ENCODE measurements around the gene BLTP3B.

BLTP3B gene

DNA sequence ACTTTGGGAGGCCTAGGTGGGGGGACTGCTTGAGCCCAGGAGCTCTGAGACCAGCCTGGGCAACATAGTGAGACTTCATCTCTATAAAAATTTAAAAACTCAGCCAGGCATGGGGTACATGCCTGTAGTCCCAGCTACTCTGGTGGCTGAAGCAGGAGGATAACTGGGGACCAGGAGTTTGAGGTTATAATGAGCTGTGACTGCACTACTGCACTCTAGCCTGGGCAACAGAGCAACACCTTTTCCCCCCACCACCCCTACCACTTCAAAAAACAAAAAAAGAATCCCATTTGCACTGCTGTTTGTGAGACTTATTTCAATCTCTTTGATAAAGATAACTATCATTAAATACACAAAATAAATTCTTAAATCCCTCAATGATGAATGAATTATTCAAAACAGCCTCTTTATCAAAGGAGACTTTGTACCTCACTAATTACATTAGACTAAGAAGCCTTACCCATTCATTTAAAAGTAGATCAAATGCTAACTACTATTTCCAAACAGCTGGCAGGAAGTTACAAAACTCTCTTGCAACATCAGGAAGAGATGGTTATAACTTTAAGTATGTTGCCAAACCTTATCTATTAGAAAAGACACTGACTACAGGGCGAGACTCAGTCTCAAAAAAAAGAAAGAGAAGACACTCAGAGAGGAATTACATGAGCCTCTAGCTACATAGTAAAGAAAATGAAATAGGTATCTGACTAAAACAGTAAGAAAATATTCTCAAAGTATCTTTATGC, 14.7 kb downstream of the BLTP3B start:
- H3K4me3 ChIP-seq (ENCODE audit: low read depth, low read length), result no peak overlapping the region
- TF ChIP-seq, protein P1, sequence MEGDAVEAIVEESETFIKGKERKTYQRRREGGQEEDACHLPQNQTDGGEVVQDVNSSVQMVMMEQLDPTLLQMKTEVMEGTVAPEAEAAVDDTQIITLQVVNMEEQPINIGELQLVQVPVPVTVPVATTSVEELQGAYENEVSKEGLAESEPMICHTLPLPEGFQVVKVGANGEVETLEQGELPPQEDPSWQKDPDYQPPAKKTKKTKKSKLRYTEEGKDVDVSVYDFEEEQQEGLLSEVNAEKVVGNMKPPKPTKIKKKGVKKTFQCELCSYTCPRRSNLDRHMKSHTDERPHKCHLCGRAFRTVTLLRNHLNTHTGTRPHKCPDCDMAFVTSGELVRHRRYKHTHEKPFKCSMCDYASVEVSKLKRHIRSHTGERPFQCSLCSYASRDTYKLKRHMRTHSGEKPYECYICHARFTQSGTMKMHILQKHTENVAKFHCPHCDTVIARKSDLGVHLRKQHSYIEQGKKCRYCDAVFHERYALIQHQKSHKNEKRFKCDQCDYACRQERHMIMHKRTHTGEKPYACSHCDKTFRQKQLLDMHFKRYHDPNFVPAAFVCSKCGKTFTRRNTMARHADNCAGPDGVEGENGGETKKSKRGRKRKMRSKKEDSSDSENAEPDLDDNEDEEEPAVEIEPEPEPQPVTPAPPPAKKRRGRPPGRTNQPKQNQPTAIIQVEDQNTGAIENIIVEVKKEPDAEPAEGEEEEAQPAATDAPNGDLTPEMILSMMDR (IDR thresholded peaks at IDR 0.05; ENCODE audit: low read depth, low read length), result no peak

DNA sequence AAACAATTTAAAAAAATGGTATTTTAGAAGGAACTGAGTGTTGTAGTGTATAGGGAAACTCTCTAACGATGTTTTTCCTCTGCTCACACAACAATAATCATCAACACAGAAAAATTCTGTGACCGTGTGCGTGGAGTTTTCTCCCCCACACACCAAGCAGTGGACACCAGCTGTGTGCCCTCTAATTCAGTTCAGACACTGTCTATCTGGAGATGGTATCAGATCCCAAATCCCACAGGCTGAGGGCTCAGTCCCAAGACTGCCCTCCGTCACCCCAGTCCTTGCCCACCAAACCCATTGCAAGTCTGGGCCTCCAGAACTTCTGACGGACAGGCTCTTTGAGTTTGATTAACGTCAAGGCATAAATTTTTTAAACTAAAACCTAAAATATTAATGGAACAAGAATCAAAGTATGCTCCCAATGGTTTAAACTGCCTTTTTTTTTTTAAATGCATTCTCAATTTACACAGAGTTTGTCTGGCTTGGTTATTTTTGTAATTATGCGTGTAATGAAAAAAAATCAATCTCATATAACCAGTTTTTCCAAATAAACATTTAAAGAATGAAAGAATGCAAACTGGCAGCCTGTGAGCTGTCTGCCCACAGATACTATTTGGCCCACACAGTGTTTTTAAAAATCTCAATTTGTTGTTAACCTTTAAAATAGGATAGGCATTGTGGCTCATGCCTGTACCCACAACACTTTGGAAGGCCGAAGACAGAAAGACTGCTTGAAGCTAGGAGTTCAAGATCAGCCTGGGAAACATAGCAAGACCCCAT, 19.2 kb downstream of the BLTP3B start:
- H3K4me3 ChIP-seq (ENCODE audit: low read depth, low read length), result no peak overlapping the region
- TF ChIP-seq, protein P1 (IDR thresholded peaks at IDR 0.05; ENCODE audit: low read depth, low read length), result no peak

- H3K4me3 ChIP-seq (ENCODE audit: low read depth, low read length), result no peak overlapping the region
- TF ChIP-seq, protein P1 (IDR thresholded peaks at IDR 0.05; ENCODE audit: low read depth, low read length), result no peak
Measured at GRCh38 chr12:100120355-100120754, 22.3 kb downstream of the BLTP3B start.

DNA sequence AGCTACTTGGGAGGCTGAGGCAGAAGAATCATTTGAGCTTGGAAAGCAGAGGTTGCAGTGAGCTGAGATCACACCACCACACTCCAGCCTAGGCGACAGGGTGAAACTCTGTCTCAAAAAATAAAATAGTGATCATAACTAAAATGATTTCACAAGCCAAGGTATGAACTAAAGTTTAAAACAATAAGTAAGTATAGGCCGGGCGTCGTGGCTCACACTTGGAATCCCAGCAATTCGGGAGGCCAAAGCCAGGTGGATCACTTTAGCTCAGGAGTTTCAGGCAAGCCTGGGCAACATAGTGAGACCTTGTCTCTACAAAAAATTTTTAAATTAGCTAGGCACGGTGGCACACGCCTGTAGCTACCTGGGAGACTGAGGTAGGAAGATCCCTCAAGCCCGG, 27.4 kb downstream of the BLTP3B start:
- no peak overlapping the region for H3K4me3 ChIP-seq (ENCODE audit: low read depth, low read length)
- TF ChIP-seq, protein P1 (IDR thresholded peaks at IDR 0.05; ENCODE audit: low read depth, low read length), result no peak

DNA sequence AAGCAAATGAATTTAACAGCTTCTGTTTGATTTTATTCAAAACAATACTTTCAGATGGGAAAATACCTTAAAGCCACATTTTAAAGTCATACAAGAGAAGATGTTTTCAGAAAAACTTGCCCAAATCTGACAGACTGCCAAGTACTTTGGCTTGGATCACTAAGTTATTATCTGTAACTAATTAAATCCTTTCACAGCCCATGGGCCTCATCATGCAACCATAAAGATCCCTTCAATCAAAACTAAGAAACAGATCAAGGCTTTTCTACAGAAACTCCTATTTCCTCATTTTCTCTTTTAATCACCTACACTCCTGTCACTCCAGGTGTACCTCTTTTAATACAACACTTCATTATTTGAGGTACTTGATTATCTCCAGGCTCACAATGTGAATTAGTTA, 28.1 kb downstream of the BLTP3B start:
- TF ChIP-seq, protein P1 (IDR thresholded peaks at IDR 0.05; ENCODE audit: low read depth, low read length), result no peak
- no peak overlapping the region for H3K4me3 ChIP-seq (ENCODE audit: low read depth, low read length)

- no peak overlapping the region for H3K4me3 ChIP-seq (ENCODE audit: low read depth, low read length)
- TF ChIP-seq, protein P1 (IDR thresholded peaks at IDR 0.05; ENCODE audit: low read depth, low read length), result no peak
Measured at GRCh38 chr12:100110276-100110675, 32.4 kb downstream of the BLTP3B start.

DNA sequence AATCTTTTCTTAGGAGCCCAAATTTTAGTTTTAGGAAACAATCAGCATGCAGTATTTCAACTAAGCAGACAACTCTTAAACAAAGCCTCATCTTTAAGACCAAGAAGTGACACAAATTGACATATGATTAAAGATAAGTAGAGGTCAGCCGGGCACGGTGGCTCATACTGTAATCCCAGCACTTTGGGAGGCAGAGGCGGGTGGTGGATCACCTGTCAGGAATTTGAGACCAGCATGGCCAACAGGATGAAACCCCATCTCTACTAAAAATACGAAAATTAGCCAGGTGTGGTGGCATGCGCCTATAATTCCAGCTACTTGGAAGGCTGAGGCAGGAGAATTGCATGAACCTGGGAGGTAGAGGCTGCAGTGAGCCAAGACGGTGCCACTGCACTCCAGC, 35.8 kb downstream of the BLTP3B start:
- TF ChIP-seq, protein P1 (IDR thresholded peaks at IDR 0.05; ENCODE audit: low read depth, low read length), result no peak
- no peak overlapping the region for H3K4me3 ChIP-seq (ENCODE audit: low read depth, low read length)

Measured in WI38 (cell line).